ENCODE data around the gene RAC2. TPM values are rescaled to one million over a fixed set of nuclear protein-coding genes. Genes with fewer than 3 reads are reported as not detected.
"Not testable (repeated sequence)": the region's sequence is repeated elsewhere in the genome, so short reads cannot be mapped to it uniquely, and the experiment has no call there.

The RAC2 gene
- total RNA-seq, 1 donor from 2014 or later, result 51.9 TPM

DNA sequence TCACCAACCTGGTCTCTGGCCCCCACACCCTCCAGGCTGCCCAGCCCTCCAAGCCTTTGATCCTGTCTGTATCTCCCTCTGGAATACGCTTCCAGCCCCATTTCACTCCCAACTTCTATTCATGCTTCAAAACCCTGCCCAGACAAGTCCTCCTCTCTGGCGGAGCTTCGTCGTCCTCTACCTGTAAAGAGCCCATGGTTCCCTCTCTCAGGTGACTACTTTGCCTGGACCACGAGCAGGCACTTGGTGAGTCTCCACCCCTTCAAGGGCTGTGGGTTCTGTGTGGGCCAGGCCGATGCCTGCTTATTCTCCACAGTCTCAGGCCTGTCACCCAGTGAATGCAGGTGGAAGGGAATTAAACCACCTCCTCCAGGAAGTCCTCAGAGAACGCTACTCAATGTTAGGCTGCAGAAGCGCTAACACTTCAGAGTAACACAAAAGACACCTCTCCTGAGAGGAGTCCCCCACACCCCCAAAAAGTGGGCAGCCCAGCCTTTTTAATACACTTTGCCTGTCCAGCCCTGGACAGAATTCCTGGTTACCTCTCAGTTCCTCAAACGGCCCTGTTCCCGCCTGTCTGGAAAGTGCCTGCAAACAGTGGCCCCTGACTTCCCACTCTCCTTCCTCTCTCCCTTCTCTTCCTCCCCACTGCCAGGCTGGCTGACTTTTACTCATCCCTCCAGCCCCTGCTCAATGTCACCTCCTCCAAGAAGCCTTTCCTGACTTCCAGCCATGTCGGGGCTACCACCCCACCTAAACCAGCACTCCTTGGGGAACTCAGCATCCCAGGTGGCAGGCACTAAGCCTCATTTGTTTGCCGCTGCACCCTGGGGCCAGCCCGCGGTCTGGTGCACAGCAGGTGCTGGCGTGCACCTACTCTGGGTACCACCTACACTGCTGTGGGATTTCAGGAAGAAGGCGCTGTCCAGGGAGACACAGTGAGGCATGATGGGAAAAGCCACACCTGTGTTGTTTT lies 9.0 kb downstream of the RAC2 start:
- H3K4me3 ChIP-seq (ENCODE audit: low read depth, low read length), result no peak overlapping the region
- no peak for TF ChIP-seq CTCF (conservative IDR thresholded peaks at IDR 0.05; ENCODE audit: low read depth, low read length)
- DNase-seq (ENCODE audit: low read depth), result no peak

DNA sequence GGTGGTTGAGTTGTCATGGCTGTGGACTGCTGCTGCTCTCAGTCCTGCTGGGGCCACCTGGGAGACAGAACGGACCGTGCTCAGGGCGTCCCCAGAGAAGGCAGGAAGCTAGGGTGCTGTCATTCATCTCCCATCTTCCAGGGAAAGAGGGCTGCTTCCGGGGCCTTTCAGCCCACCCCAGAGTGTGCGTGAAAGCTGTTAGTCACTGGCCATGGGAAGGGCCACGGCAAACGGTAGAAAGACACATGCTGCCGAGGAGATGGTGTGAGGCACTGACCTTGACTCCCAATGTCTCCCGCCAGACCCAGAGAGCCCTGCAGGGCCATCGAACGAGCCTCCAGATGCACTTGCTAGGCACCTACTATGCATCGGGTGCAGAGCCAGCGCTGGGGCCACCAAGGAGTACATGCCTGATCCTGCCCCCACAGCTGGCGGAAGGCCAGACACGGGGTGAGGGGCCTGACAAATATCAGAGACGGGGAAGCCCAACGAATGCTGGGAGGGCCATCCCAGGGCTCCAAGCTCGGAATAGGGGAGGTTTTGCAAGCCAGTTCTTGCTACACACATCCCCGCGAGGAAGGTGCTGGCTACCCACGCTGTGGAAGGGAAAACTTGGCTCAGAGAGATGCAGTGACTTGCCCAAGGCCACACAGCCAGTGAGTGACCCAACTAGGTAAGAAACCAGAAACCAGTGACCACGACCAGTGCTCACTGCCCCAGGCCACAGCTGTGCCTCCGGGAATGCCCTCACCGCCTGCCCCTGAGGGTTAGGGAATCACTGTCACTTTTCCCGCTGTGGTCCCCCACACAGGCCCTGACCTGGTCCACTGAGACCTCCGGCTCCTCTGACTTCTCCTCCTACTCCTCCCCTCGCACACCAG lies 10.1 kb downstream of the RAC2 start:
- no peak for TF ChIP-seq CTCF (conservative IDR thresholded peaks at IDR 0.05; ENCODE audit: low read depth, low read length)
- no peak overlapping the region for H3K4me3 ChIP-seq (ENCODE audit: low read depth, low read length)
- DNase-seq (ENCODE audit: low read depth), result no peak

DNA sequence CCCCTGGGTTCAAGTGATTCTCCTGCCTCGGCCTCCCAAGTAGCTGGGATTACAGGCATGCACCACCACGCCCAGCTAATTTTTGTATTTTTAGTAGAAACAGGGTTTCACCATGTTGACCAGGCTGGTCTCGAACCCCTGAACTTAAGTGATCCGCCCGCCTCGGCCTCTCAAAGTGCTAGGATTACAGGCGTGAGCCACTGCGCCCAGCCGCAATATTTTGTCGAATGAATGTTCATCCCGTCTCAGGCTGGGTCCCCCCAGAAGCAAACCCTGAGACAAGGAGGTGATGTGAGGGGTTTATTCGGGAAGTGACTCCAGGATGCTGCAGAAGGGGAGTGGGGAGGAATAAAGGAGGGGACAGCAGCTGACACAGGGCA lies 10.7 kb downstream of the RAC2 start:
- not testable (repeated sequence) for H3K4me3 ChIP-seq (ENCODE audit: low read depth, low read length); DNase-seq (ENCODE audit: low read depth)

DNA sequence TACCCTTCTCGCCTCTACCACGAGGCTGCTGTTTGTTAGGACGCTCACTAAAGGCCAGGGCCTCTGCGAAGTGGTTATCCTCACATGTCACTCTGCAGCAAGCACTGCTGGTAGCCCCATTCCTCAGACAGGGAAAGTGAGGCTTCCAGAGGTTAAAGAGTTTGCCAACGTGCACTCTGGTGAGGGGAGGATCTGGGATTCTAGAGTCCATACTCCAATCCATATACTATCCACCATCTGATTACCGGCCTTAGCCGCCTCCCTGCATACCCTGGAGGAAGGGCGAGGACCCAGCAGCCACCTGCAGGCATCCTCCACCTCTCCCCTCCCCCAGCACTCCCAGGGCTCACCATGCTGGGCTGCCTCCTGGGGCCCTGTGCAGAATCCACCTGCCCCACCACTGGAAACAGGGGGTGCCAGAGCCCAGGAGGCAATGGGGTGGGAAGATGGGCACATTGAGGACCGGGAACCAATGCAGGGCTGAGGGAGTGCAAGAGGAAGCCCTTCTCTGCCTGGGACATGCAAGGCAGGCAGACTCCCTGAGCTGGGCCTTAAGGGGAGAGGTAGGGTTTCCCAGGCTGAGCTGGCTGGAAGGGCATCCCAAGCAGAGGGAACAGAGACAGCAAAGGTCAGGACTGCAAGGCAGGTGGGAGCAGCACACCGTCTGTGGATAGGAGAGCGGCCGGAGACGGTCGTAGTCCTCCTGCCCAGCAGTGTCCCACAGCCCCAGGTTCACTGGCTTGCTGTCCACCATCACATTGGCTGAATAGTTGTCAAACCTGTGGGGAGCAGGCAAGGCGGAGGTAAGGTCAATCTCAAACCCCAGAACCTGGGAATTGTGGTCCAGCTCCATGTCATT lies 11.7 kb downstream of the RAC2 start:
- TF ChIP-seq CTCF (conservative IDR thresholded peaks at IDR 0.05; ENCODE audit: low read depth, low read length), result no peak
- H3K4me3 ChIP-seq (ENCODE audit: low read depth, low read length), result no peak overlapping the region
- DNase-seq (ENCODE audit: low read depth), result no peak

DNA sequence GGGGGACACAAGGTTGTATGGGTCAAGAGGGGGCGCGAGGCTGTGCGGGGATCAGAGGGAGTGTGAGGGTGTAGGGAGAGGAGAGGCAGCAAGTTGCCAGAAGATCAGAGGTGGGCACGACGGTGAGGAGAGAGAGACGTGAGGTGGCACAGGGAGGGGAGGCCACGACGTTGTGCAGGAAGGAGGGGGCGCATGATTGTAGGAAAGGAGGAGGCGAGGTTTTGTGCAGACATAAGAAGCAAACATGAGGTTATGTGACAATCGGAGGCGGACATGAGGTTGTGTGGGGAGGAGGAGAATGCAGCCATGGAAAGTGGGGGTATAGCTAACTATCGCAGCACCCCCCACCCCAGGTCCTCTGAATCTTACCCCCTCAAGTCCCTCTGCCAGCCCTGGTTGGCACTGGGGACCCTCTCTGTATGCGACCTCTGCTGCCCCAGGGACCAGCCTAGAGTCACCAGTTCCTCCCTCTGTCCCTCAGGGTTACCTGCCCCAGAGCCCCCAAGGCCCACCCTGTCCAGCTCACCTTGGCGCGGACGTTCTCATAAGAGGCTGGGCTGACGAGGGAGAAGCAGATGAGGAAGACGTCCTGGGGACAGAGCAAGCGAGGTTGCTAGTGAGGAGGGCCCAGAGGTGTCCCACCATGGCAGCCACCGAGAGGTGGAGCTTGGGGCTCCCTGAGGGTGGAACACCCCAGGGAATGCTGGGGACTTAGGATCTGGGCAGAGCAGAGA lies 12.5 kb downstream of the RAC2 start:
- H3K4me3 ChIP-seq (ENCODE audit: low read depth, low read length), result no peak overlapping the region
- DNase-seq (ENCODE audit: low read depth), result no peak
- TF ChIP-seq CTCF (conservative IDR thresholded peaks at IDR 0.05; ENCODE audit: low read depth, low read length), result no peak

DNA sequence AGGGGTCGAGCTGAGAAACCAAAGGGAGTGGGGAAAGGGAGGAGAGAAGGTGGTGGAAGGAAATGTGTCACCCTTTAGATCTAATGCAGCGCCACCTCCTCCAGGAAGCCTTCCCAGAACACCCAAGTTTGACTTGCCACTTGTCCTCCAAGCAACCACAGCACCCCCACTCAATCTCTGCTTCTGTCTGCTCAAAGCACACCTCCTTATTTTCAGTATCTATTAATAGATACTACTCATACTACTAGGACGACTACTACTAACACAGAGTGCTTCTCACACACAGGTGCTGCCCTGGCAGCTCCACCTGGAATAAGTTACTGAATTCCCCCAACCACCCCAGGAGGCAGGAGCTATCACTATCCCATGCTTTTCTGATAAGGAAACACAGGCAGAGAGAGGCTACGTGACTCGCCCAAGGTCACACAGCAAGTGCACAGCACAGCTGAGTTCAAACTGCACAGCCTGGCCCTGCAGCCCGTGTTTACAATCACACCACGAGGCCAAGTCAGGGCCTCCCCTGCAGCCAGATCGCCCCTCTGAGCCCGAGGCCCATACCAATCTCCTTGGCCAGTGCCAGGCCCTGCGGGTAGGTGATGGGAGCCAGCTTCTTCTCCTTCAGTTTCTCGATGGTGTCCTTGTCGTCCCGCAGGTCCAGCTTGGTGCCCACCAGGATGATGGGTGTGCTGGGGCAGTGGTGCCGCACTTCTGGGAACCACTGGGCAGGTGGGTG lies 13.2 kb downstream of the RAC2 start:
- no peak for DNase-seq (ENCODE audit: low read depth)
- H3K4me3 ChIP-seq (ENCODE audit: low read depth, low read length), result no peak overlapping the region
- no peak for TF ChIP-seq CTCF (conservative IDR thresholded peaks at IDR 0.05; ENCODE audit: low read depth, low read length)
